Measurements from ENCODE around the gene KDM2B.

DNA sequence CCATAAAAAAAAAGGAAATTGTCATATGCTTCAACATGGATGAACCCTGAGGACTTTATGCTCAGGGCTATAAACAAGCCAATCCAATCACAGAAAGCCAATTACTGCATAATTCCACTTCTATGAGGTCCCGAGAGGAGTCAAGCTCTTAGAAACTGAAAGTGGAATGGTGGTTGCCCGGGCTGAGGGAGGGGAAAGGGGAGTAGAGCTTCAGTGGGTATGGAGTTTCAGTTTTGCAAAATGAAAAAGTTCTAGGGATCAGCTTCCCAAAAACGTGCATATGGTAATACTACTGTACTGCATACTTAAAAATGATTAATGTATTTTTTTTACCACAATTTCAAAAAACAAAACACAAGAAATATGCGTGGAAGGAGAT lies 128.9 kb downstream of the KDM2B start:
- TF ChIP-seq TEAD4 (IDR thresholded peaks at IDR 0.05; ENCODE audit: low read depth, low read length), result no peak
- TF ChIP-seq, protein P1, sequence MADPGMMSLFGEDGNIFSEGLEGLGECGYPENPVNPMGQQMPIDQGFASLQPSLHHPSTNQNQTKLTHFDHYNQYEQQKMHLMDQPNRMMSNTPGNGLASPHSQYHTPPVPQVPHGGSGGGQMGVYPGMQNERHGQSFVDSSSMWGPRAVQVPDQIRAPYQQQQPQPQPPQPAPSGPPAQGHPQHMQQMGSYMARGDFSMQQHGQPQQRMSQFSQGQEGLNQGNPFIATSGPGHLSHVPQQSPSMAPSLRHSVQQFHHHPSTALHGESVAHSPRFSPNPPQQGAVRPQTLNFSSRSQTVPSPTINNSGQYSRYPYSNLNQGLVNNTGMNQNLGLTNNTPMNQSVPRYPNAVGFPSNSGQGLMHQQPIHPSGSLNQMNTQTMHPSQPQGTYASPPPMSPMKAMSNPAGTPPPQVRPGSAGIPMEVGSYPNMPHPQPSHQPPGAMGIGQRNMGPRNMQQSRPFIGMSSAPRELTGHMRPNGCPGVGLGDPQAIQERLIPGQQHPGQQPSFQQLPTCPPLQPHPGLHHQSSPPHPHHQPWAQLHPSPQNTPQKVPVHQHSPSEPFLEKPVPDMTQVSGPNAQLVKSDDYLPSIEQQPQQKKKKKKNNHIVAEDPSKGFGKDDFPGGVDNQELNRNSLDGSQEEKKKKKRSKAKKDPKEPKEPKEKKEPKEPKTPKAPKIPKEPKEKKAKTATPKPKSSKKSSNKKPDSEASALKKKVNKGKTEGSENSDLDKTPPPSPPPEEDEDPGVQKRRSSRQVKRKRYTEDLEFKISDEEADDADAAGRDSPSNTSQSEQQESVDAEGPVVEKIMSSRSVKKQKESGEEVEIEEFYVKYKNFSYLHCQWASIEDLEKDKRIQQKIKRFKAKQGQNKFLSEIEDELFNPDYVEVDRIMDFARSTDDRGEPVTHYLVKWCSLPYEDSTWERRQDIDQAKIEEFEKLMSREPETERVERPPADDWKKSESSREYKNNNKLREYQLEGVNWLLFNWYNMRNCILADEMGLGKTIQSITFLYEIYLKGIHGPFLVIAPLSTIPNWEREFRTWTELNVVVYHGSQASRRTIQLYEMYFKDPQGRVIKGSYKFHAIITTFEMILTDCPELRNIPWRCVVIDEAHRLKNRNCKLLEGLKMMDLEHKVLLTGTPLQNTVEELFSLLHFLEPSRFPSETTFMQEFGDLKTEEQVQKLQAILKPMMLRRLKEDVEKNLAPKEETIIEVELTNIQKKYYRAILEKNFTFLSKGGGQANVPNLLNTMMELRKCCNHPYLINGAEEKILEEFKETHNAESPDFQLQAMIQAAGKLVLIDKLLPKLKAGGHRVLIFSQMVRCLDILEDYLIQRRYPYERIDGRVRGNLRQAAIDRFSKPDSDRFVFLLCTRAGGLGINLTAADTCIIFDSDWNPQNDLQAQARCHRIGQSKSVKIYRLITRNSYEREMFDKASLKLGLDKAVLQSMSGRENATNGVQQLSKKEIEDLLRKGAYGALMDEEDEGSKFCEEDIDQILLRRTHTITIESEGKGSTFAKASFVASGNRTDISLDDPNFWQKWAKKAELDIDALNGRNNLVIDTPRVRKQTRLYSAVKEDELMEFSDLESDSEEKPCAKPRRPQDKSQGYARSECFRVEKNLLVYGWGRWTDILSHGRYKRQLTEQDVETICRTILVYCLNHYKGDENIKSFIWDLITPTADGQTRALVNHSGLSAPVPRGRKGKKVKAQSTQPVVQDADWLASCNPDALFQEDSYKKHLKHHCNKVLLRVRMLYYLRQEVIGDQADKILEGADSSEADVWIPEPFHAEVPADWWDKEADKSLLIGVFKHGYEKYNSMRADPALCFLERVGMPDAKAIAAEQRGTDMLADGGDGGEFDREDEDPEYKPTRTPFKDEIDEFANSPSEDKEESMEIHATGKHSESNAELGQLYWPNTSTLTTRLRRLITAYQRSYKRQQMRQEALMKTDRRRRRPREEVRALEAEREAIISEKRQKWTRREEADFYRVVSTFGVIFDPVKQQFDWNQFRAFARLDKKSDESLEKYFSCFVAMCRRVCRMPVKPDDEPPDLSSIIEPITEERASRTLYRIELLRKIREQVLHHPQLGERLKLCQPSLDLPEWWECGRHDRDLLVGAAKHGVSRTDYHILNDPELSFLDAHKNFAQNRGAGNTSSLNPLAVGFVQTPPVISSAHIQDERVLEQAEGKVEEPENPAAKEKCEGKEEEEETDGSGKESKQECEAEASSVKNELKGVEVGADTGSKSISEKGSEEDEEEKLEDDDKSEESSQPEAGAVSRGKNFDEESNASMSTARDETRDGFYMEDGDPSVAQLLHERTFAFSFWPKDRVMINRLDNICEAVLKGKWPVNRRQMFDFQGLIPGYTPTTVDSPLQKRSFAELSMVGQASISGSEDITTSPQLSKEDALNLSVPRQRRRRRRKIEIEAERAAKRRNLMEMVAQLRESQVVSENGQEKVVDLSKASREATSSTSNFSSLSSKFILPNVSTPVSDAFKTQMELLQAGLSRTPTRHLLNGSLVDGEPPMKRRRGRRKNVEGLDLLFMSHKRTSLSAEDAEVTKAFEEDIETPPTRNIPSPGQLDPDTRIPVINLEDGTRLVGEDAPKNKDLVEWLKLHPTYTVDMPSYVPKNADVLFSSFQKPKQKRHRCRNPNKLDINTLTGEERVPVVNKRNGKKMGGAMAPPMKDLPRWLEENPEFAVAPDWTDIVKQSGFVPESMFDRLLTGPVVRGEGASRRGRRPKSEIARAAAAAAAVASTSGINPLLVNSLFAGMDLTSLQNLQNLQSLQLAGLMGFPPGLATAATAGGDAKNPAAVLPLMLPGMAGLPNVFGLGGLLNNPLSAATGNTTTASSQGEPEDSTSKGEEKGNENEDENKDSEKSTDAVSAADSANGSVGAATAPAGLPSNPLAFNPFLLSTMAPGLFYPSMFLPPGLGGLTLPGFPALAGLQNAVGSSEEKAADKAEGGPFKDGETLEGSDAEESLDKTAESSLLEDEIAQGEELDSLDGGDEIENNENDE (IDR thresholded peaks at IDR 0.05; ENCODE audit: insufficient replicate concordance, low read length), result no peak
- no peak for TF ChIP-seq GABPA (IDR thresholded peaks at IDR 0.05; ENCODE audit: borderline replicate concordance, insufficient read depth, low read length)
- no peak for TF ChIP-seq ASH2L (IDR thresholded peaks at IDR 0.05; ENCODE audit: low read length)
- TF ChIP-seq, protein P2, sequence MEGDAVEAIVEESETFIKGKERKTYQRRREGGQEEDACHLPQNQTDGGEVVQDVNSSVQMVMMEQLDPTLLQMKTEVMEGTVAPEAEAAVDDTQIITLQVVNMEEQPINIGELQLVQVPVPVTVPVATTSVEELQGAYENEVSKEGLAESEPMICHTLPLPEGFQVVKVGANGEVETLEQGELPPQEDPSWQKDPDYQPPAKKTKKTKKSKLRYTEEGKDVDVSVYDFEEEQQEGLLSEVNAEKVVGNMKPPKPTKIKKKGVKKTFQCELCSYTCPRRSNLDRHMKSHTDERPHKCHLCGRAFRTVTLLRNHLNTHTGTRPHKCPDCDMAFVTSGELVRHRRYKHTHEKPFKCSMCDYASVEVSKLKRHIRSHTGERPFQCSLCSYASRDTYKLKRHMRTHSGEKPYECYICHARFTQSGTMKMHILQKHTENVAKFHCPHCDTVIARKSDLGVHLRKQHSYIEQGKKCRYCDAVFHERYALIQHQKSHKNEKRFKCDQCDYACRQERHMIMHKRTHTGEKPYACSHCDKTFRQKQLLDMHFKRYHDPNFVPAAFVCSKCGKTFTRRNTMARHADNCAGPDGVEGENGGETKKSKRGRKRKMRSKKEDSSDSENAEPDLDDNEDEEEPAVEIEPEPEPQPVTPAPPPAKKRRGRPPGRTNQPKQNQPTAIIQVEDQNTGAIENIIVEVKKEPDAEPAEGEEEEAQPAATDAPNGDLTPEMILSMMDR (IDR thresholded peaks at IDR 0.05; ENCODE audit: control extremely low read depth in 1 of 3, insufficient read depth in 1 of 3, low read depth in 1 of 3, low read length in 3 of 3), result no peak
- TF ChIP-seq YY1 (IDR thresholded peaks at IDR 0.05; ENCODE audit: low read depth, low read length), result no peak
- TF ChIP-seq BACH1 (IDR thresholded peaks at IDR 0.05; ENCODE audit: low read length), result no peak
- TF ChIP-seq TBP (IDR thresholded peaks at IDR 0.05; ENCODE audit: low read depth, low read length), result no peak
- no peak for TF ChIP-seq RNF2 (IDR thresholded peaks at IDR 0.05; ENCODE audit: borderline replicate concordance, low read depth, low read length, missing control alignments, poor library complexity, severe bottlenecking)
- TF ChIP-seq SIN3A (conservative IDR thresholded peaks at IDR 0.05 in 1 of 2, IDR thresholded peaks at IDR 0.05 in 1 of 2; ENCODE audit: low read depth in 1 of 2, low read length in 2 of 2), result no peak
- no peak for TF ChIP-seq NANOG (IDR thresholded peaks at IDR 0.05; ENCODE audit: insufficient read depth, low read depth, low read length, poor library complexity, severe bottlenecking)
- no peak for TF ChIP-seq POLR2AphosphoS5 (IDR thresholded peaks at IDR 0.05; ENCODE audit: low read depth, low read length)
